ENCODE measurements around the gene SARDH.

SARDH gene

GRCh38 chr9:133734590-133735414 lies 3.4 kb downstream of the SARDH start:
- DNase-seq (ENCODE audit: low read depth): no peak

- no peak for DNase-seq (ENCODE audit: low read depth)
These were observed 4.2 kb downstream of the SARDH start for GRCh38 chr9:133733796-133734533.

- DNase-seq (ENCODE audit: low read depth): no peak
These were observed 4.7 kb downstream of the SARDH start for GRCh38 chr9:133733421-133733795.

GRCh38 chr9:133732639-133733408 lies 5.3 kb downstream of the SARDH start:
- no peak for DNase-seq (ENCODE audit: low read depth)

GRCh38 chr9:133731876-133732638 lies 6.1 kb downstream of the SARDH start:
- no peak for DNase-seq (ENCODE audit: low read depth)

- DNase-seq (ENCODE audit: low read depth): no peak
These were observed 7.0 kb downstream of the SARDH start for GRCh38 chr9:133730994-133731715.

- no peak for DNase-seq (ENCODE audit: low read depth)
These were observed 8.4 kb downstream of the SARDH start for GRCh38 chr9:133729617-133730281.

- DNase-seq (ENCODE audit: low read depth): no peak
These were observed 9.1 kb downstream of the SARDH start for GRCh38 chr9:133728856-133729616.

GRCh38 chr9:133727876-133728441 lies 10.2 kb downstream of the SARDH start:
- DNase-seq (ENCODE audit: low read depth): no peak

GRCh38 chr9:133727277-133727875 lies 10.8 kb downstream of the SARDH start:
- no peak for DNase-seq (ENCODE audit: low read depth)

- DNase-seq (ENCODE audit: low read depth): peak; percentile 43
These were observed 11.5 kb downstream of the SARDH start for GRCh38 chr9:133726401-133727276.

- no peak for DNase-seq (ENCODE audit: low read depth)
These were observed 12.3 kb downstream of the SARDH start for GRCh38 chr9:133725886-133726285.

GRCh38 chr9:133718563-133719315 lies 19.4 kb downstream of the SARDH start:
- DNase-seq (ENCODE audit: low read depth): no peak

GRCh38 chr9:133717113-133718031 lies 20.8 kb downstream of the SARDH start:
- no peak for DNase-seq (ENCODE audit: low read depth)

- DNase-seq (ENCODE audit: low read depth): no peak
These were observed 21.5 kb downstream of the SARDH start for GRCh38 chr9:133716564-133717112.
